Measurements from ENCODE around the gene IL18BP.

Gene IL18BP

GRCh38 chr11:72026090-72026489 lies 27.4 kb downstream of the IL18BP start:
- H3F3A ChIP-seq (ENCODE audit: control insufficient read depth, insufficient read depth): peaks cover 12% of the 10 kb centered on the region; the same call in 1 of the 2 replicates
- peaks cover 6% of the 10 kb centered on the region for H3K4me1 ChIP-seq (ENCODE audit: control insufficient read depth, low read length)
- H3K4me2 ChIP-seq (ENCODE audit: low read length): no peak overlapping the region
- no peak overlapping the region for H3K4me3 ChIP-seq (ENCODE audit: low read length)
- H3K27me3 ChIP-seq (ENCODE audit: control insufficient read depth, low read length): no peaks in the 10 kb centered on the region
- H4K20me1 ChIP-seq (ENCODE audit: control insufficient read depth, insufficient read depth, low read depth, low read length): no peaks in the 10 kb centered on the region; the same call in 1 of the 2 replicates
- H3K36me3 ChIP-seq (ENCODE audit: control insufficient read depth, low read length): peaks cover 85% of the 10 kb centered on the region
- H3K9me2 ChIP-seq (replicated peaks; ENCODE audit: control insufficient read depth, low read length): no peaks in the 10 kb centered on the region
- H3K79me2 ChIP-seq (ENCODE audit: control insufficient read depth, low read length): peaks cover 9% of the 10 kb centered on the region
- no peak overlapping the region for H3K27ac ChIP-seq (ENCODE audit: low read depth, low read length)
- no peak for TF ChIP-seq EZH2phosphoT487 (IDR thresholded peaks at IDR 0.05; ENCODE audit: borderline replicate concordance, low read length)
- TF ChIP-seq, protein P1, sequence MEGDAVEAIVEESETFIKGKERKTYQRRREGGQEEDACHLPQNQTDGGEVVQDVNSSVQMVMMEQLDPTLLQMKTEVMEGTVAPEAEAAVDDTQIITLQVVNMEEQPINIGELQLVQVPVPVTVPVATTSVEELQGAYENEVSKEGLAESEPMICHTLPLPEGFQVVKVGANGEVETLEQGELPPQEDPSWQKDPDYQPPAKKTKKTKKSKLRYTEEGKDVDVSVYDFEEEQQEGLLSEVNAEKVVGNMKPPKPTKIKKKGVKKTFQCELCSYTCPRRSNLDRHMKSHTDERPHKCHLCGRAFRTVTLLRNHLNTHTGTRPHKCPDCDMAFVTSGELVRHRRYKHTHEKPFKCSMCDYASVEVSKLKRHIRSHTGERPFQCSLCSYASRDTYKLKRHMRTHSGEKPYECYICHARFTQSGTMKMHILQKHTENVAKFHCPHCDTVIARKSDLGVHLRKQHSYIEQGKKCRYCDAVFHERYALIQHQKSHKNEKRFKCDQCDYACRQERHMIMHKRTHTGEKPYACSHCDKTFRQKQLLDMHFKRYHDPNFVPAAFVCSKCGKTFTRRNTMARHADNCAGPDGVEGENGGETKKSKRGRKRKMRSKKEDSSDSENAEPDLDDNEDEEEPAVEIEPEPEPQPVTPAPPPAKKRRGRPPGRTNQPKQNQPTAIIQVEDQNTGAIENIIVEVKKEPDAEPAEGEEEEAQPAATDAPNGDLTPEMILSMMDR (IDR thresholded peaks at IDR 0.05; ENCODE audit: low read depth, low read length, poor library complexity, severe bottlenecking): no peak
- H3K9me3 ChIP-seq (ENCODE audit: control insufficient read depth, insufficient read depth, low read length): no peaks in the 10 kb centered on the region

DNA sequence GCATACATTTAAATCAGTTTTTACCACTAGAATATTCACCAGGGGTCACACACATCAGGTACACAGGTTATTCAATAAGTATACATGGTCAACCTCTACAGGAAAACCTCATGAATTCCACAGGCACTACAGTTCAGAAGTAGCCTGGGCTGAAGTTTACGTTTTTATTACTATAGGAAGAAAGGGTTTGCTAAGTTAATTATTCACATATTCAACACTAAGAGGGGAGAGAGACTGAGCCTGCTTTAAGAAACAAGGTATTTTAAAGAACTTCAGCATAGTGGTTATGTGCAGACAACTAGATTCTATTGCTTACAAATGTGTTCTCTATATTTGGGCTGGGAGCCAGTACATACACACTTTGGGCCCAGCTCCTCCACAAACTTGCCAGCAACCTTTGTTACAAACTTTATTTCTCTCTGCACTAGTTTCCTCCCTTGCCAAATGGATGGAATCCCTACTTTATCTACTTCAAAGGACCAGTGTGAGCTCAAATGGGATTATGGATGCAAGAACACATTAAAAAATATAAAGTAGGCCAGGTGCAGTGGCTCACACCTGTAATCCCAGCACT lies 31.9 kb downstream of the IL18BP start:
- H3K4me1 ChIP-seq (ENCODE audit: control insufficient read depth, low read length): peaks cover 20% of the 10 kb centered on the region
- no peaks in the 10 kb centered on the region for H3K27me3 ChIP-seq (ENCODE audit: control insufficient read depth, low read length)
- H3F3A ChIP-seq (ENCODE audit: control insufficient read depth, insufficient read depth): peaks cover 12% of the 10 kb centered on the region
- no peak overlapping the region for H3K4me2 ChIP-seq (ENCODE audit: low read length)
- H3K27ac ChIP-seq (ENCODE audit: low read depth, low read length): no peak overlapping the region
- no peak overlapping the region for H3K4me3 ChIP-seq (ENCODE audit: low read length)
- no peaks in the 10 kb centered on the region for H3K9me3 ChIP-seq (ENCODE audit: control insufficient read depth, insufficient read depth, low read length)
- TF ChIP-seq, protein P1 (IDR thresholded peaks at IDR 0.05; ENCODE audit: low read depth, low read length, poor library complexity, severe bottlenecking): no peak
- TF ChIP-seq EZH2phosphoT487 (IDR thresholded peaks at IDR 0.05; ENCODE audit: borderline replicate concordance, low read length): no peak
- H3K9me2 ChIP-seq (replicated peaks; ENCODE audit: control insufficient read depth, low read length): no peaks in the 10 kb centered on the region
- peaks cover 63% of the 10 kb centered on the region for H3K36me3 ChIP-seq (ENCODE audit: control insufficient read depth, low read length)
- no peaks in the 10 kb centered on the region; the same call in 1 of the 2 replicates for H4K20me1 ChIP-seq (ENCODE audit: control insufficient read depth, insufficient read depth, low read depth, low read length)
- peaks cover 26% of the 10 kb centered on the region for H3K79me2 ChIP-seq (ENCODE audit: control insufficient read depth, low read length)

GRCh38 chr11:72036687-72037086 lies 38.0 kb downstream of the IL18BP start:
- no peaks in the 10 kb centered on the region for H3K27me3 ChIP-seq (ENCODE audit: control insufficient read depth, low read length)
- H4K20me1 ChIP-seq (ENCODE audit: control insufficient read depth, insufficient read depth, low read depth, low read length): 0 out of 2 replicates have a peak, but pooled peaks cover 5% of the 10 kb centered on the region
- H3K36me3 ChIP-seq (ENCODE audit: control insufficient read depth, low read length): peaks cover 49% of the 10 kb centered on the region
- peak overlapping the region; percentile 99 for H3K4me2 ChIP-seq (ENCODE audit: low read length)
- TF ChIP-seq, protein P1 (IDR thresholded peaks at IDR 0.05; ENCODE audit: low read depth, low read length, poor library complexity, severe bottlenecking): no peak
- TF ChIP-seq EZH2phosphoT487 (IDR thresholded peaks at IDR 0.05; ENCODE audit: borderline replicate concordance, low read length): no peak
- H3K4me1 ChIP-seq (ENCODE audit: control insufficient read depth, low read length): peaks cover 78% of the 10 kb centered on the region
- H3K4me3 ChIP-seq (ENCODE audit: low read length): peak overlapping the region; percentile 79
- peaks cover 82% of the 10 kb centered on the region for H3K79me2 ChIP-seq (ENCODE audit: control insufficient read depth, low read length)
- H3F3A ChIP-seq (ENCODE audit: control insufficient read depth, insufficient read depth): peaks cover 14% of the 10 kb centered on the region
- no peak overlapping the region for H3K27ac ChIP-seq (ENCODE audit: low read depth, low read length)
- no peaks in the 10 kb centered on the region for H3K9me3 ChIP-seq (ENCODE audit: control insufficient read depth, insufficient read depth, low read length)
- H3K9me2 ChIP-seq (replicated peaks; ENCODE audit: control insufficient read depth, low read length): no peaks in the 10 kb centered on the region

All from DOHH2 (cell line).